Right atrium auricular region (tissue), 2 donors: ENCODE results near the gene PLCH1. TPM values are rescaled to one million over a fixed set of nuclear protein-coding genes. Genes with fewer than 3 reads are reported as not detected.

Experiments
- DNase-seq: peaks from one replicate; pipeline ENCODE4 v3.0.0-alpha.2; 2019; ENCODE audit warnings: low spot score
- H3K27ac ChIP-seq, 2 donors: fragments of 200-600 bp; sonication (generic); 1 replicate in 1 of 2; 2 replicates in 1 of 2; pipeline ENCODE4 v1.5.1; 2016 to 2019
- H3K27me3 ChIP-seq, 2 donors: fragments of 200-600 bp; sonication (generic); one replicate each; pipeline versions ENCODE4 v1.5.1 to v1.6.0; 2017 to 2019
- H3K36me3 ChIP-seq: fragments of 200-600 bp; sonication (generic); one replicate; pipeline ENCODE4 v1.5.1; 2016
- H3K4me1 ChIP-seq, 2 donors: fragments of 200-600 bp; sonication (generic); one replicate each; pipeline versions ENCODE4 v1.5.1 to v1.6.0; 2017 to 2019
- H3K4me3 ChIP-seq, 2 donors: fragments of 200-600 bp; sonication (generic); 1 replicate in 1 of 2; 2 replicates in 1 of 2; pipeline ENCODE4 v1.5.1; 2017 to 2019; ENCODE audit warnings: mild to moderate bottlenecking in 1 of 2, moderate library complexity in 1 of 2
- H3K9me3 ChIP-seq, 2 donors: fragments of 200-600 bp; sonication (generic); one replicate each; pipeline ENCODE4 v1.5.1; 2019
- total RNA-seq, 2 donors: library from RNA; depleted of rRNA; stranded (reverse); fragments of >200 nt; gene quantifications; one replicate each; pipeline ENCODE4 v1.1.0, GENCODE V29; 2016
- TF ChIP-seq, protein P1 (sequence below), 2 donors: fragments of 200-600 bp; sonication (generic); IDR thresholded peaks; one replicate each; pipeline ENCODE4 v1.5.1; 2019; ENCODE audit warnings: antibody characterized with exemption in 2 of 2

PLCH1 gene
- total RNA-seq, 2 donors from 2014 or later: 1.4 to 1.5 TPM

DNA sequence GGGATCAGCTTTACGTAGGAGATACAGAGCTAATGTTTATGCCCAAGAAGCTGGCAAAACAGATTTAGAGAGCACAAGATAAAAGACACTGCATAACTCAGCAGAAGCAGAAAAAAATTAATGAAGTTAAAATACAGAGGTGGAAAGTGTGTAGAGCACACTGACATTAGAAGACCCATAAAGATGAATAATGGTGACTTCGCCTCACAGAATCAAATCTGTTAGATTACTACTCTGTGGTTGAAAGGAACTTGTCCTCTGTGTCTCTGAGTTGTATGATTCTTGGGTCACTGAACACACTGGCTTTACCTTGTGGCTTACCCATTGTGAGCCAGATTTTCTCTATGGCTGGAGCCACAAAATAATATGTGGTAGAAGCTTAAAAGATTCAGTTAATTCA is 224.4 kb downstream of the PLCH1 start:
- no peaks in the 10 kb centered on the region for H3K27me3 ChIP-seq
- H3K9me3 ChIP-seq: no peaks in the 10 kb centered on the region
- no peak for DNase-seq
- no peak overlapping the region for H3K27ac ChIP-seq
- no peaks in the 10 kb centered on the region for H3K4me1 ChIP-seq
- TF ChIP-seq, protein P1, sequence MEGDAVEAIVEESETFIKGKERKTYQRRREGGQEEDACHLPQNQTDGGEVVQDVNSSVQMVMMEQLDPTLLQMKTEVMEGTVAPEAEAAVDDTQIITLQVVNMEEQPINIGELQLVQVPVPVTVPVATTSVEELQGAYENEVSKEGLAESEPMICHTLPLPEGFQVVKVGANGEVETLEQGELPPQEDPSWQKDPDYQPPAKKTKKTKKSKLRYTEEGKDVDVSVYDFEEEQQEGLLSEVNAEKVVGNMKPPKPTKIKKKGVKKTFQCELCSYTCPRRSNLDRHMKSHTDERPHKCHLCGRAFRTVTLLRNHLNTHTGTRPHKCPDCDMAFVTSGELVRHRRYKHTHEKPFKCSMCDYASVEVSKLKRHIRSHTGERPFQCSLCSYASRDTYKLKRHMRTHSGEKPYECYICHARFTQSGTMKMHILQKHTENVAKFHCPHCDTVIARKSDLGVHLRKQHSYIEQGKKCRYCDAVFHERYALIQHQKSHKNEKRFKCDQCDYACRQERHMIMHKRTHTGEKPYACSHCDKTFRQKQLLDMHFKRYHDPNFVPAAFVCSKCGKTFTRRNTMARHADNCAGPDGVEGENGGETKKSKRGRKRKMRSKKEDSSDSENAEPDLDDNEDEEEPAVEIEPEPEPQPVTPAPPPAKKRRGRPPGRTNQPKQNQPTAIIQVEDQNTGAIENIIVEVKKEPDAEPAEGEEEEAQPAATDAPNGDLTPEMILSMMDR (IDR thresholded peaks at IDR 0.05): no peak
- no peaks in the 10 kb centered on the region for H3K36me3 ChIP-seq
- H3K4me3 ChIP-seq: no peak overlapping the region

GRCh38 chr3:155519078-155519477 is 225.8 kb downstream of the PLCH1 start:
- Histone ChIP-seq H3K4me1 (no peaks in the 10 kb centered on the region), H3K9me3 (no peaks in the 10 kb centered on the region), H3K36me3 (no peaks in the 10 kb centered on the region), H3K27me3 (no peaks in the 10 kb centered on the region), H3K4me3 (no peak overlapping the region), H3K27ac (no peak overlapping the region)
- TF ChIP-seq, protein P1 (IDR thresholded peaks at IDR 0.05): no peak
- no peak for DNase-seq

GRCh38 chr3:155517903-155518302 is 227.0 kb downstream of the PLCH1 start:
- Histone ChIP-seq H3K9me3 (no peaks in the 10 kb centered on the region), H3K4me1 (no peaks in the 10 kb centered on the region), H3K4me3 (no peak overlapping the region), H3K36me3 (no peaks in the 10 kb centered on the region), H3K27ac (no peak overlapping the region), H3K27me3 (no peaks in the 10 kb centered on the region)
- TF ChIP-seq, protein P1 (IDR thresholded peaks at IDR 0.05): no peak
- no peak for DNase-seq

GRCh38 chr3:155516439-155516838 is 228.4 kb downstream of the PLCH1 start:
- Histone ChIP-seq H3K27me3 (no peaks in the 10 kb centered on the region), H3K4me3 (no peak overlapping the region), H3K9me3 (no peaks in the 10 kb centered on the region), H3K27ac (no peak overlapping the region), H3K36me3 (no peaks in the 10 kb centered on the region), H3K4me1 (no peaks in the 10 kb centered on the region)
- TF ChIP-seq, protein P1 (IDR thresholded peaks at IDR 0.05): no peak
- DNase-seq: no peak

- H3K27ac ChIP-seq: no peak overlapping the region
- TF ChIP-seq, protein P1 (IDR thresholded peaks at IDR 0.05): no peak
- H3K4me3 ChIP-seq: no peak overlapping the region
- no peak for DNase-seq
- no peaks in the 10 kb centered on the region for H3K4me1 ChIP-seq
- H3K36me3 ChIP-seq: no peaks in the 10 kb centered on the region
- H3K9me3 ChIP-seq: no peaks in the 10 kb centered on the region
- no peaks in the 10 kb centered on the region for H3K27me3 ChIP-seq
Measured at GRCh38 chr3:155512867-155513261, 232.0 kb downstream of the PLCH1 start.

- H3K4me3 ChIP-seq: no peak overlapping the region
- TF ChIP-seq, protein P1 (IDR thresholded peaks at IDR 0.05): no peak
- DNase-seq: no peak
- H3K27me3 ChIP-seq: no peaks in the 10 kb centered on the region
- H3K36me3 ChIP-seq: no peaks in the 10 kb centered on the region
- H3K27ac ChIP-seq: no peak overlapping the region
- H3K4me1 ChIP-seq: no peaks in the 10 kb centered on the region
- H3K9me3 ChIP-seq: no peaks in the 10 kb centered on the region
Measured at GRCh38 chr3:155512175-155512866, 232.6 kb downstream of the PLCH1 start.
